Activated T-helper 9 cell treated with anti-CD3 and anti-CD28 coated beads, Interleukin-2, amount 50 U/mL, for 16 hours (primary cell): ENCODE results near the gene CLEC20A.

ENCODE experiments used
- DNase-seq: peaks from one replicate; pipeline ENCODE4 v3.0.0-alpha.2; 2020; ENCODE audit warnings: low read depth

CLEC20A gene

DNA sequence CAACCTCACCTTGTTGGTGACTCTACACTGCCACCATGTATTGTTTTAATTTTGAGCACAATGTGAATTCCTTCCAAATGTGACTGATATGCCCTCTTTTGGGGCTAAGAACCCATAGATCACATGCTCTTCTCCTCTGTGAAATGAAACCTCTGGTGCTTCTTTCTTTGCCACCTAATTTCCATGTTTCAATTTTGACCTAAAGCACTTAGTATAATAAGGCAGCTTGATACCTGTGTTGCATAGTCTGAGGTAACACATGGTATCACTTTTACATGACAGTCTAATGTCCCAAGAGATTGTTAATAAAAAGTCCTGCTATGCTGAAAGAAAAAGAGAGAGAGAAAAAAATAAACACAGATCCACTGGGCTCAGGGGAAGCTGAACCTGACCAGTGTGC lies 24.2 kb downstream of the CLEC20A start:
- DNase-seq: no peak

DNA sequence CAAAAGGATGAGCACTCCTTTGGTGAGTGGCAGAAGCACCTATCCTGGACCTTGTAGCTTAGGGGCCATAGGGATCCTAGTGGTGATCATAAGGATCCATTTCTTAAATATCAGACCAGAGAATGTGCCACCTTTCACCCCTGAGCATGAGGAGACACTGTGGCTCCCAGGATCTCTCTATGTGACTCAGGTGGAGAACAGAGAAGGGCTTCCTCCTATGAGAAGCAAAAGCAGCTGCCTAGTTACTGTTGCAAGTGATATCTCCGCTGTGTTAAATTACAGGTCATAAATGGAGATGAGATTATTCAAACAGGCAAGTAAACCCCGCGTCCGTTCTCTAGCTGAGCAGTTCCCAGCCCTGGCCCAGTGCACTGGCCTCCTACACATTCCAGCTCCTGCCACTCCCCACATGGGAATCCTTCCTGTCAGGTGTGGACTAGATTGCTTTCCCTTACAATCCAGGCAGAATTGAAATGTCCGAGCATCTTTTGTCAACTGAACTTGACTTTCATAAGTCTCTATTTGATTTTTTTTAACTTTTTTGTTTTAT lies 26.3 kb downstream of the CLEC20A start:
- no peak for DNase-seq

DNA sequence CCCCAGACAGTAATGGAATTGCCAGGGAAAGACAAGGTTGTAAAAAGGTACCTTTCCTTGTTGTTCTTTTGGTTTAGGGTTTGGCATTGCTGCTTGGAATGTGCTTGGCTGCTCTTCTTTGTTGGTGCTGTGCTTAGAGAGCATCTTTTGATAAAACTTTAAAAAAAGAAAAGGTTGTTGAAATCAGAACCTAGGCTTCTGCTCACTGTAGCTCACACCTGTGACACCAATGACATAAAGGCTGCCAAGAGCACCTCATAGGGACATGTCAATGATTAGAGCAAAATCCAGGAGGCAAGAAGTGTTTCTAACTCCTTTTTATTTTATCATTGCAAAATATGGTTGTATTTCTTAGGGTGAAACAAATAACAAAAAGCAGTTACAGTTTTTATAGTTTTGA lies 28.9 kb downstream of the CLEC20A start:
- no peak for DNase-seq

DNA sequence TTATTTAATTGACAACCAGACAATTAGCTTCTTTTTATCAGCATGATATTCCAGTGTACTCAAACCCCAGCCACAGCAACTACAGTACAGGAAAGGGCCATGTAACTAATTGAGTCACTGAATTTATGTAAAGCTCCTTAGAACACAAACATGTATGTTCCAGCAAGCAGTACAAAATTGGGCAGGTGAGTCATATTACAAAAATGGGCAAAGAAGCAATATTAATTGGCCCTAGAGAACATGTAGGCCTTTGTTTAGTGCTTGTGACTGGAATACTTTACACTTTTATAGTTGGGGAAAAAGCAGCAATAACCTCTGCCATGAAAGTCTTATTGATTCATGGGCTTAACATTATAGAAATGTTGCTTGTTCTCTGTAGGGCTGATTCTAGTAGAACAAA lies 31.8 kb downstream of the CLEC20A start:
- no peak for DNase-seq

DNA sequence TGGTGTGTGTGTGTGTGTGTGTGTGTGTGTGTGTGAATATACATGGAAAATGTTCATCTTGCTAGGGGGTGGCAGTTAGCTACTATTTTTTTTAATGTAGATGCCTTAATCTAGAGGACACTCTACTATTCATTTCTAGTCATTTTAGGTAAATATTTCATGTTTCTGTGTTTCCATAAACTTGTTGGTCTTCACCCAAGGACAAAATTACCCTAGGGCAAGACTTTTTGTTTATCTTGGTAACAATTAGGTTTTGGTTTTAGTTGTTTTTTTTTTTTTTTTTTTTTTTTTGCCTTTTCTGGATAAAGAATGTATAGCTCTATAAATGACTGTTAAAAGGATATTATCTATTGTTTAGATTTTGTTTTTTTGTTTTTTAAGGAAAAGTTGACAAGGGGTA lies 32.2 kb downstream of the CLEC20A start:
- no peak for DNase-seq

DNA sequence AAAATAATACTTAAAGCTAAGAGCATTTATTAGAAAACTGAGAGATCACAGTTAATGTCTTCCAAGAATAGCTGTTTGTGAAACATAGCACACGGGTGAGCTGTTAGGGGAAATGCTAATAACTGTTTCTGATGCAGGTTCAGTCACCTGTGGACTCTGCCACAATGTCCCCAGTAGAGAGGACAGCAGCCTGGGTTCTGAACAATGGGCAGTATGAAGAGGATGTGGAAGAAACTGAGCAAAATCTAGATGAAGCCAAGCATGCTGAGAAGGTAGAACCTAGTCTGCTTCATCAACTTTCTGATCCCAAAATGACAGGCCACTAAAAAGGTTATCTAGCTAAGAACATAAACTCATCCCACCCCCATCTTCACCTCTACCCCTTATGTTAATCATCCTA lies 32.6 kb downstream of the CLEC20A start:
- DNase-seq: no peak

DNA sequence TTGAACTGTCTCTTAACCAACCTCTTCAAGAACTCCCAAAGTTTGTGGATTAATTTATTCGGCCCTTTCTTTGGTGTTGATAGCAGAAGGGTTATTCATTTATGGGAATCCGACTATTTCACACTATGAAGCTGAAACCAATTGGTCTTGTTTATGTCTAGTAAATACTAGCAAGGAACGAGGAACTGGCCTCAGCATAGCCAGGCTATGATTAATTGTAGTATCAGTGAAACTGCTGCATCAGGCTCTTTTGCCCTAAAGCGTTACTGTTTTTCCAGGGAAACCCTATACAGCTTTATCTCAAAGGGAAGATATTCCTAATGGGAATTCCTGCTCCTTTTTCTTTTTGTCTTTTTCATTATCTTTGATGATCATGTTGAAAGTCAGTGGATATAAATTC lies 35.1 kb downstream of the CLEC20A start:
- DNase-seq: no peak

DNA sequence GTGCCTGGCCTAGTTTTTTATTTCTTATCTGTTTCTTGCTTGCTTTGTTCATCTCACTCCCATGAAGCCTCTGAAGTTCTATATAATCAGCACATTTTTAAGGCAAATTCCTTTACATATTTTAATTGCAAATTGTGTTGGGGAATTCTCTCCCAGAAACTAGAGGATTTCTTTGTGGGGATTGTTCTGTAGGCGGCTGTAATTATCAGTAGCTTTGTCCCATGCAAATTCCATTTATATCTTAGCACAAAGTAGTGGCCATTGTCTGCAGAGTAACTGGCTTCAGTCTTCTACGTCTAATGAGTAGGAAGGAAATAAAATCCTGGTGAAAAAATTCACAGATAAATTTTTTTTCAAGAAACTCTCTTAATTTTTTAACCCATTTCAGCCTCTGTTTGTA lies 35.7 kb downstream of the CLEC20A start:
- no peak for DNase-seq

DNA sequence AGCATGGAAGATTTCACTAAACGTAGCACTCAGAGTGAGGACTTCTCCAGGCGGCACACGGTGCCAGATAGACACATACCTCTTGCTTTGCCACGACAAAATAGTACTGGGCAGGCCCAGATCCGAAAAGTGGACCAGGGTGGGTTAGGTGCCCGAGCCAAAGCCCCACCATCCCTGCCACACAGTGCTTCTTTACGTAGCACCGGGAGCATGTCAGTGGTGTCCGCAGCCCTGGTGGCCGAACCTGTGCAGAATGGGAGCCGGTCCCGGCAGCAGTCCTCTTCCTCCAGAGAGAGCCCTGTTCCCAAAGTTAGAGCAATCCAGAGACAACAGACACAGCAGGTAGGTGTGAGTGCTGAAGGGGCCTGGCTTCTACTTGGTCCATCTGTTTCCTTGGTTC lies 38.6 kb downstream of the CLEC20A start:
- no peak for DNase-seq

DNA sequence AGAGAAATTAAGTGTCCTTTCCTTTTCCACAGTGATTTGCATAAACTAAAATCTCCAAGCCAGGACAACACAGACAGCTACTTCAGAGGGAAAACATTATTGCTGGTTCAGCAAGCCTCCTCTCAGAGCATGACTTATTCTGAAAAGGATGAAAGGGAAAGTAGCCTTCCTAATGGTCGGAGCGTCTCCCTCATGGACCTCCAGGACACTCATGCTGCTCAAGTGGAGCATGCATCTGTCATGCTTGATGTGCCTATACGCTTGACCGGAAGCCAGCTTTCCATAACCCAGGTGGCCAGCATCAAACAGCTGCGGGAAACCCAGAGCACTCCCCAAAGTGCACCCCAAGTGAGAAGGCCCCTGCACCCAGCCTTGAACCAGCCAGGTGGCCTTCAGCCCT lies 39.1 kb downstream of the CLEC20A start:
- no peak for DNase-seq

DNA sequence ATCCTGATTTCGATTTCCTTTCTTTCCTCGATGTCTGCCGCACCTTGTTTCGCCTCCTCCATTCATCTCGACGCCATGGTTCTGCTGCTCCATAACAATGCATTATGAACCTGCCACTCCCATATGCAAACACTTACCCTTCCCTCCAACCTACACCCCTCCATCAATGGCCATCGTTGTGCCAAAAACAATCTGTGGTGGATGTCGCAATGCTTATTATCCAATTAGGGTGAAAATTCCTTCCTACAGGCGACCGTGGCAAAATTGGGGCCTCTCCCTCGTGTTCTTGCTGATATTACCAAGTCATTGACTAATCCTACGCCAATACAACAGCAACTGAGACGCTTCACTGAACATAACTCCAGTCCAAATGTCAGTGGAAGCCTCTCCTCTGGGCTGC lies 40.3 kb downstream of the CLEC20A start:
- DNase-seq: no peak

DNA sequence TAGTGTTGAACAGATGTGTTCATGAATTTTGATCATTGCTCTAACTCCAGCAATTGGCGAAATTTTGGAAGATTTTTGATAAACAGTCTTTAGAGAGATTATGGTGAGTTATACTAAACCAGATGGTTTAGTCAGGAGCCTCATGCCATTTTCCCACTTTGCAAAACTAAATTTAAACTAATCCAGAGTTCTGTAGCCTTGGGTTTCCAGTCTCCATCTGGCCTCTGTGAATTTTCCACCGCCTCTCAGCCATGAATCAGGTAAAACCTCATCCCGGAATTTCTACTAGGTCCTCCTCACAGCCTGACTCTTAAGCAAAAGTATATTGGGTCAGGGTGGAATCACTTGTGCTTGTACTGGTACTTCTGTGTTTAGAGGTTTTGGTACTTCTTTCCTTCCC lies 44.8 kb downstream of the CLEC20A start:
- no peak for DNase-seq

DNA sequence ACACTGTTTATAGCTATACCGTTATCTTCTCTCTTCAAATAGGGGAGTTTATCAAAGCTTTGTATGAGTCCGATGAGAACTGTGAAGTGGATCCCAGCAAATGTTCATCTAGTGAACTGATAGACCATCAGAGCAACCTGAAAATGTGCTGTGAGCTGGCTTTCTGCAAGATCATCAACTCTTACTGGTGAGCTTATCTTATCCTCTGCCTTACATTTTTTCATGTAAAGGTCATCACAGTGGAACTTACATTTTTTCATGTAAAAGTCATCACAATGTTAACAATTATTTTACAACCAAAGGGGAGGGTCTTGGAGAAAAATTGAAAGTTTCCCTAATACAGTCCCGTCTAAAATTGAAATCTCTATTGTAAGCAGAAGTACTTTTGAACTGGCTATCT lies 45.2 kb downstream of the CLEC20A start:
- DNase-seq: no peak

DNA sequence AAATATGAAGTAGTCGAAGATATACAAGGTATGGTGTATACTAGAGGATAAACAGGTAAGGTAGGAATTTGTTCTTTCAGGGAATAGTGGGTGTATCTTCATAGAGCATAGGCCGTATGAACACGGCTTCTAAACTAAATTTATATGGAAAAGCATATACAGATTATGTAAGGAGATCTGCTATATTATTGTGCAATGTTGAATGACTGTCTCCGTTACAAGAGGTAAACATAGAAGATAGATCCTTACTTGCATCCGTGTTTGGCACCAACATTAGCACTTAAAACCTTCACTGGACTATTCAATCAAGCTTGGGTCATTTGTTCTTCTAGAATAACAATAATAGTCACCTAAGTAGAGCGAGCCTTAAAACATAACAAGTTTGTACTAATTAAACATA lies 45.9 kb downstream of the CLEC20A start:
- DNase-seq: no peak

DNA sequence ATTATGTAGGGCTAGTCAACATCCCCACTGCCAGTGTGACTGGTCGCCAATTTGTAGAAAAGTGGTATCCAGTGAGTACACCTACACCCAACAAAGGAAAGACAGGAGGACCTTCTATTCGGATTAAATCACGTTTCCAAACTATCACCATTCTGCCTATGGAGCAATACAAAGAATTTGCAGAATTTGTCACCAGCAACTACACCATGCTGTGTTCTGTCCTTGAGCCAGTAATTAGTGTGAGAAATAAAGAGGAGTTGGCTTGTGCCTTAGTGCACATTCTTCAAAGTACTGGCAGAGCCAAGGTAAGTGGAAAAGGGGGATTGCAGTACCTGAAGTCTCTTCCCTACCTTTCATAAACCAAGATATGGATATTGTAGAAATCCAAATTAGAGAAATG lies 53.8 kb downstream of the CLEC20A start:
- DNase-seq: no peak

DNA sequence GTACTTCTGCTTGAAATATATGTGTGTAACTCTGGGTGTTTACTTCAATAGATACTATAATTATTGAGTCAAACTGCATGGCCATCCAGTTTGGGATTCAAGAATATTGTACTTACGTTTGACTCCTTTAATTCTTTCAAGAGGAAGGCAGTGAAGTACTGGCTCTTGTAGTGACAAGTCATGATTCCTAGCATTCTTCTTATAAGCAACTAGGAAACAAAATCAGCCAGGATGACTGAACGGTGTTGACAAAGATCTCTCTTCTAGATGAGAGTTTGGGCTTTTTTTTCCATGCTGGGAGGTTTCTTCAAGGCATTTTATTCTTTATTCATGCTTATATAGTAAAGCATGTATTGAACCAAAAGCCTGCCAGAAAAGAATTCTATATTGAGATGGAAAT lies 58.3 kb downstream of the CLEC20A start:
- DNase-seq: no peak

DNA sequence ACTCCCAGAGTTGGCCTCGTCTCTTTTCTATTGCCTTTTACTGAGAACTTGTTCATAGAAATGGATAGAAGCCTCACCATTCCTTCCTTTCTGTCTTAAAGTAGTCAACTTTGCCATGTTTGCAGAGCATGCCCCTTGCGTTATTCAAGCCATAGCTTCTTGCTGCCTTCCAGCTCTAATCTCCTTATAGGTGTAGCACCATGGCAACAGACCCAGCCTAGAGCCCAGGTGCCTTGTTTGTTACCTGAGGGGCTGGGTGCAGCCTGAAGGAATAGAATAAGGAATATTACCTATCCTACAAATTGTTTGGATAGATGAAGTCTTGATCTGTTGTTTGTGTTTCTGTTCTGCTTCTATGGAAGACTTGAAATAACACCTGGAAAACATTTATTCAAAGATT lies 59.9 kb downstream of the CLEC20A start:
- DNase-seq: no peak

DNA sequence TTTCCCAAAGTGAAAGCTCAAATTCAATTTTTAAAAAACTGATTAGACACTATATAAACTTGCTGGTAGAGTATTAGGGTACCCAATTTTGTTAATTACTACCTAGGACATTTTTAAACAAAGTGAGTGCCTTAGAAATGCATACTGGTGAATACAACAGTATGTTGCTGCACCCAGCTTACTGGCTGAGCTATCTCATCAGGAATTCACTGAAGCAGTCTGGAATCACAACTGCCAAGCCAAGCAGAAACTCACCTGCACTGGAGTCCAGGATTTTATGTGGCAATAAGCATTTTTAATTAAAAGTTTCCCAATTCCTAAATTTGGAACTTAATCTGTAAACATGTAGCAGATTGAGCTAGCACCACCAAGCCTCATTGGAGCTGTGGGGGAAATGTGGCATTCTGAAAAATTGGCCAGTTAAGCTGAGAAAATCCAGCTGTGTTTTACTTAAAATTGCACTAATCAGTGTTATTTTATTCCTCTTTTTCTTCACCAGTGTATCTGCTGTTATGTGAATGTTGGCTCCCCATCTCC lies 61.8 kb downstream of the CLEC20A start:
- no peak for DNase-seq

DNA sequence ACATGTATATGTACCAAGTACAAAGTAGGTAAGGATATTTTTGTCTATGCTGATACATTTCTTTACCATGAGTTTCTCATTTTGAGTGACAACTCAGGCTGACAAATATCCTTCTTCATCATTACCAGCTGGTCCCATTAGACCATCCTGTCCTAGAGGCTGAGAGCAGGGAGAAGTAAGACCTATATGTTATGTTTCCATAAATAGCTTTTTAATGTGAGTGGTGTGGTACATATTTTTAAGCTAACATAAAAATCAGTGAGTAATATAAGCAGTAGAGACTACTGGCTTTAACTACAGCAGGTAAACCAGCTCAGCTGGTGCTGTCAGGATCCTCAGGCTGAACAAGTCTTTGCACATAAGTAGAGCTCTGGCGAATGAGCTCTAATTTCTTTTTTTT lies 62.4 kb downstream of the CLEC20A start:
- no peak for DNase-seq
